Measurements from ENCODE around the gene MRM1.

- TF ChIP-seq POLR2A (IDR thresholded peaks at IDR 0.05; ENCODE audit: low read length) (no peak), NFE2L2 (conservative IDR thresholded peaks at IDR 0.05; ENCODE audit: low read length) (no peak), CTCF (IDR thresholded peaks at IDR 0.05) (no peak), ZNF302 (CRISPR knock-in tag; IDR thresholded peaks at IDR 0.05) (no peak), POLR2AphosphoS2 (conservative IDR thresholded peaks at IDR 0.05; ENCODE audit: low read length) (no peak), EP300 (IDR thresholded peaks at IDR 0.05) (no peak)
Observed at GRCh38 chr17:36653856-36654255, 52.5 kb downstream of the MRM1 start.
